ENCODE results near the gene WNT6.

Gene WNT6

GRCh38 chr2:218828477-218828778, 31.2 kb upstream of the WNT6 start:
- no peaks in the 10 kb centered on the region for H3K27me3 ChIP-seq (ENCODE audit: insufficient read depth, low read length, poor library complexity, severe bottlenecking)
- TF ChIP-seq CTCF (conservative IDR thresholded peaks at IDR 0.05; ENCODE audit: low read length) = no peak
- no peak for TF ChIP-seq EZH2phosphoT487 (IDR thresholded peaks at IDR 0.05; ENCODE audit: borderline replicate concordance)

GRCh38 chr2:218829868-218830451, 29.6 kb upstream of the WNT6 start:
- no peak overlapping the region for H2AFZ ChIP-seq (ENCODE audit: low read length)
- no peak overlapping the region for H3K4me3 ChIP-seq (ENCODE audit: low read length, poor library complexity, severe bottlenecking)
- no peaks in the 10 kb centered on the region for H3K4me1 ChIP-seq (ENCODE audit: insufficient read depth, low read length, poor library complexity, severe bottlenecking)
- H3K9me3 ChIP-seq (ENCODE audit: insufficient read depth, low read depth, low read length) = no peaks in the 10 kb centered on the region
- no peaks in the 10 kb centered on the region for H4K20me1 ChIP-seq (ENCODE audit: insufficient read depth, low read length, poor library complexity, severe bottlenecking)
- H3K9ac ChIP-seq (ENCODE audit: low read depth, low read length, poor library complexity, severe bottlenecking) = no peak overlapping the region
- H3K9me2 ChIP-seq (replicated peaks; ENCODE audit: low read depth, low read length) = no peaks in the 10 kb centered on the region
- H3K36me3 ChIP-seq (ENCODE audit: insufficient read depth, low read length) = no peaks in the 10 kb centered on the region
- no peak overlapping the region for H3K4me2 ChIP-seq (ENCODE audit: low read depth, low read length, poor library complexity, severe bottlenecking)
- TF ChIP-seq CTCF (conservative IDR thresholded peaks at IDR 0.05; ENCODE audit: low read length) (no peak), EZH2phosphoT487 (IDR thresholded peaks at IDR 0.05; ENCODE audit: borderline replicate concordance) (no peak)
- no peaks in the 10 kb centered on the region for H3K79me2 ChIP-seq (ENCODE audit: insufficient read depth, low read length)
- no peaks in the 10 kb centered on the region for H3K27me3 ChIP-seq (ENCODE audit: insufficient read depth, low read length, poor library complexity, severe bottlenecking)
- H3F3A ChIP-seq (ENCODE audit: low read depth) = no peaks in the 10 kb centered on the region

More at GRCh38 chr2:218828477-218828778, 31.2 kb upstream of the WNT6 start:
- no peak overlapping the region for H3K4me3 ChIP-seq (ENCODE audit: low read length, poor library complexity, severe bottlenecking)
- no peak overlapping the region for H3K9ac ChIP-seq (ENCODE audit: low read depth, low read length, poor library complexity, severe bottlenecking)
- H3K9me3 ChIP-seq (ENCODE audit: insufficient read depth, low read depth, low read length) = no peaks in the 10 kb centered on the region
- H4K20me1 ChIP-seq (ENCODE audit: insufficient read depth, low read length, poor library complexity, severe bottlenecking) = no peaks in the 10 kb centered on the region
- no peaks in the 10 kb centered on the region for H3K36me3 ChIP-seq (ENCODE audit: insufficient read depth, low read length)
- H2AFZ ChIP-seq (ENCODE audit: low read length) = no peak overlapping the region
- no peaks in the 10 kb centered on the region for H3K4me1 ChIP-seq (ENCODE audit: insufficient read depth, low read length, poor library complexity, severe bottlenecking)
- no peak overlapping the region for H3K4me2 ChIP-seq (ENCODE audit: low read depth, low read length, poor library complexity, severe bottlenecking)
- no peaks in the 10 kb centered on the region for H3K9me2 ChIP-seq (replicated peaks; ENCODE audit: low read depth, low read length)
- H3F3A ChIP-seq (ENCODE audit: low read depth) = no peaks in the 10 kb centered on the region
- no peaks in the 10 kb centered on the region for H3K79me2 ChIP-seq (ENCODE audit: insufficient read depth, low read length)

GRCh38 chr2:218830526-218831306, 28.9 kb upstream of the WNT6 start:
- H3K9me3 ChIP-seq (ENCODE audit: insufficient read depth, low read depth, low read length) = no peaks in the 10 kb centered on the region
- H3K4me2 ChIP-seq (ENCODE audit: low read depth, low read length, poor library complexity, severe bottlenecking) = no peak overlapping the region
- H4K20me1 ChIP-seq (ENCODE audit: insufficient read depth, low read length, poor library complexity, severe bottlenecking) = no peaks in the 10 kb centered on the region
- H3K79me2 ChIP-seq (ENCODE audit: insufficient read depth, low read length) = no peaks in the 10 kb centered on the region
- no peaks in the 10 kb centered on the region for H3F3A ChIP-seq (ENCODE audit: low read depth)
- H3K9me2 ChIP-seq (replicated peaks; ENCODE audit: low read depth, low read length) = no peaks in the 10 kb centered on the region
- no peaks in the 10 kb centered on the region for H3K36me3 ChIP-seq (ENCODE audit: insufficient read depth, low read length)
- H2AFZ ChIP-seq (ENCODE audit: low read length) = no peak overlapping the region
- H3K9ac ChIP-seq (ENCODE audit: low read depth, low read length, poor library complexity, severe bottlenecking) = no peak overlapping the region
- no peak overlapping the region for H3K4me3 ChIP-seq (ENCODE audit: low read length, poor library complexity, severe bottlenecking)
- H3K4me1 ChIP-seq (ENCODE audit: insufficient read depth, low read length, poor library complexity, severe bottlenecking) = no peaks in the 10 kb centered on the region
- no peak for TF ChIP-seq EZH2phosphoT487 (IDR thresholded peaks at IDR 0.05; ENCODE audit: borderline replicate concordance)
- H3K27me3 ChIP-seq (ENCODE audit: insufficient read depth, low read length, poor library complexity, severe bottlenecking) = no peaks in the 10 kb centered on the region

Measured in Loucy (cell line).